Osteoblast (primary cell): ENCODE results near the gene RGS14. TPM values are rescaled to one million over a fixed set of nuclear protein-coding genes. Genes with fewer than 3 reads are reported as not detected.

ENCODE experiments used
- DNase-seq: peaks from one replicate; pipeline ENCODE4 v3.0.0; 2011; ENCODE audit warnings: low spot score, mixed read lengths; ENCODE audit not compliant: insufficient read length; ENCODE audit errors: missing footprints
- H2AFZ ChIP-seq: 2 replicates; pipeline ENCODE4 v1.6.0; 2011; ENCODE audit warnings: mild to moderate bottlenecking, low read length
- H3K27ac ChIP-seq: 2 replicates; pipeline ENCODE4 v1.5.1; 2011; ENCODE audit warnings: mild to moderate bottlenecking, low read depth, low read length, moderate library complexity
- H3K27me3 ChIP-seq: 2 replicates; pipeline ENCODE4 v1.6.0; 2012; ENCODE audit warnings: mild to moderate bottlenecking, control low read depth, inconsistent platforms, low read length, moderate library complexity; ENCODE audit not compliant: insufficient read depth
- H3K36me3 ChIP-seq: 2 replicates; pipeline ENCODE4 v1.5.1; 2011; ENCODE audit warnings: mild to moderate bottlenecking, low read length, control low read depth, moderate library complexity; ENCODE audit not compliant: insufficient read depth
- H3K4me1 ChIP-seq: 2 replicates; pipeline ENCODE4 v1.5.1; 2011; ENCODE audit warnings: mild to moderate bottlenecking, low read length, control low read depth, moderate library complexity; ENCODE audit not compliant: insufficient read depth
- H3K4me2 ChIP-seq: 2 replicates; pipeline ENCODE4 v1.6.0; 2011; ENCODE audit warnings: mild to moderate bottlenecking, low read length; ENCODE audit not compliant: insufficient read depth
- H3K4me3 ChIP-seq: fragments of 200-600 bp; sonication (generic); 3 replicates; pipeline ENCODE4 v1.5.1; 2012; ENCODE audit warnings: mild to moderate bottlenecking, low read length, inconsistent platforms; ENCODE audit not compliant: insufficient read depth
- H3K79me2 ChIP-seq: 2 replicates; pipeline ENCODE4 v1.6.0; 2012; ENCODE audit warnings: mild to moderate bottlenecking, low read length, control low read depth, inconsistent platforms; ENCODE audit not compliant: insufficient read depth
- H3K9me3 ChIP-seq: 2 replicates; pipeline ENCODE4 v1.5.1; 2011; ENCODE audit warnings: low read depth, low read length, control low read depth
- H4K20me1 ChIP-seq: 2 replicates; pipeline ENCODE4 v1.6.0; 2012; ENCODE audit warnings: mild to moderate bottlenecking, low read length, control low read depth; ENCODE audit not compliant: insufficient read depth
- total RNA-seq: library from RNA; depleted of rRNA; stranded (reverse); fragments of >200 nt; gene quantifications from 2 replicates; pipeline ENCODE4 v1.2.3, GENCODE V29; 2012
- TF ChIP-seq, protein P1 (sequence below): IDR thresholded peaks from 2 replicates; pipeline ENCODE4 v1.5.1; 2011; ENCODE audit warnings: mild to moderate bottlenecking, low read depth, low read length, moderate library complexity; ENCODE audit errors: extremely low read depth

RGS14 gene
- total RNA-seq, 1 donor, result 9.4 TPM

DNA sequence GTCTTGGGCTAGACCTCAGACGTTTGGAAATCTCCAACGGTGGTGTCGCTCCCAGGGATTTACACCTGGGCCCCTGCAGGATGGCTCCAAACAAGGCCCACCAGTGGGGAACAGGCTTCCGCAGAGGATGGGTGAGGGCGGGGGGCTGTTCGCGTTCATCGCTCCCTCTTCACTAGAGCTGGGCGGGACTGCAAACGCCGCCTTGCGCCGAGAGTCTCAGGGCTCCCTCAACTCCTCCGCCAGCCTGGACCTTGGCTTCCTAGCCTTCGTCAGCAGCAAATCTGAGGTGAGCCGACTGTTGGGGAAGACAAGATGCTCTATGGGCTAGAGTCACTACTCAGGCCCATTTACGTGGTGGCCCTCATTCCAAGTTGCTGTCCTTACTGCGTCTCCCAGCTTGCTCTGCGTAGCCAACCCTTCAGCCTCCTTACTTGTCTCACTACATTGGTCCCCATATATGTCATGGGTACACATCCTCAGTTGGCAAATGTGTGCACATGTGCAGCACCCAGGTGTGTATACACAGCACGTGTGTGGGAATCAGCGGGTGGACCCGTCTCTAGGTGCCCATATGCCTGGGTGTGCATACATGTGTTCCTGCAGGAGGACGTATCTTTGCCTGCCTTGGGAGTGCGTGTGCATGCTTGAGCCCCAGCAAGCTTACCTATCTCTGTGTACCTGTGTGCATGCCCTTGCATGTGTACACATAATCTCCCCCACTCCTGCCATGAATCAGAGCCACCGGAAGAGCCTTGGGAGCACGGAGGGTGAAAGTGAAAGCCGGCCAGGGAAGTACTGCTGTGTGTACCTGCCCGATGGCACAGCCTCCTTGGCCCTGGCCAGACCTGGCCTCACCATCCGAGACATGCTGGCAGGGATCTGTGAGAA is 10.5 kb downstream of the RGS14 start:
- Histone ChIP-seq H3K9me3 (no peaks in the 10 kb centered on the region), H3K4me3 (no peak overlapping the region), H3K27ac (no peak overlapping the region), H3K27me3 (no peaks in the 10 kb centered on the region), H3K4me2 (no peak overlapping the region), H3K79me2 (no peaks in the 10 kb centered on the region), H3K4me1 (peaks cover 13% of the 10 kb centered on the region), H2AFZ (no peak overlapping the region), H3K36me3 (no peaks in the 10 kb centered on the region), H4K20me1 (no peaks in the 10 kb centered on the region)
- DNase-seq, result peak; percentile 76
- TF ChIP-seq, protein P1, sequence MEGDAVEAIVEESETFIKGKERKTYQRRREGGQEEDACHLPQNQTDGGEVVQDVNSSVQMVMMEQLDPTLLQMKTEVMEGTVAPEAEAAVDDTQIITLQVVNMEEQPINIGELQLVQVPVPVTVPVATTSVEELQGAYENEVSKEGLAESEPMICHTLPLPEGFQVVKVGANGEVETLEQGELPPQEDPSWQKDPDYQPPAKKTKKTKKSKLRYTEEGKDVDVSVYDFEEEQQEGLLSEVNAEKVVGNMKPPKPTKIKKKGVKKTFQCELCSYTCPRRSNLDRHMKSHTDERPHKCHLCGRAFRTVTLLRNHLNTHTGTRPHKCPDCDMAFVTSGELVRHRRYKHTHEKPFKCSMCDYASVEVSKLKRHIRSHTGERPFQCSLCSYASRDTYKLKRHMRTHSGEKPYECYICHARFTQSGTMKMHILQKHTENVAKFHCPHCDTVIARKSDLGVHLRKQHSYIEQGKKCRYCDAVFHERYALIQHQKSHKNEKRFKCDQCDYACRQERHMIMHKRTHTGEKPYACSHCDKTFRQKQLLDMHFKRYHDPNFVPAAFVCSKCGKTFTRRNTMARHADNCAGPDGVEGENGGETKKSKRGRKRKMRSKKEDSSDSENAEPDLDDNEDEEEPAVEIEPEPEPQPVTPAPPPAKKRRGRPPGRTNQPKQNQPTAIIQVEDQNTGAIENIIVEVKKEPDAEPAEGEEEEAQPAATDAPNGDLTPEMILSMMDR, result no peak

DNA sequence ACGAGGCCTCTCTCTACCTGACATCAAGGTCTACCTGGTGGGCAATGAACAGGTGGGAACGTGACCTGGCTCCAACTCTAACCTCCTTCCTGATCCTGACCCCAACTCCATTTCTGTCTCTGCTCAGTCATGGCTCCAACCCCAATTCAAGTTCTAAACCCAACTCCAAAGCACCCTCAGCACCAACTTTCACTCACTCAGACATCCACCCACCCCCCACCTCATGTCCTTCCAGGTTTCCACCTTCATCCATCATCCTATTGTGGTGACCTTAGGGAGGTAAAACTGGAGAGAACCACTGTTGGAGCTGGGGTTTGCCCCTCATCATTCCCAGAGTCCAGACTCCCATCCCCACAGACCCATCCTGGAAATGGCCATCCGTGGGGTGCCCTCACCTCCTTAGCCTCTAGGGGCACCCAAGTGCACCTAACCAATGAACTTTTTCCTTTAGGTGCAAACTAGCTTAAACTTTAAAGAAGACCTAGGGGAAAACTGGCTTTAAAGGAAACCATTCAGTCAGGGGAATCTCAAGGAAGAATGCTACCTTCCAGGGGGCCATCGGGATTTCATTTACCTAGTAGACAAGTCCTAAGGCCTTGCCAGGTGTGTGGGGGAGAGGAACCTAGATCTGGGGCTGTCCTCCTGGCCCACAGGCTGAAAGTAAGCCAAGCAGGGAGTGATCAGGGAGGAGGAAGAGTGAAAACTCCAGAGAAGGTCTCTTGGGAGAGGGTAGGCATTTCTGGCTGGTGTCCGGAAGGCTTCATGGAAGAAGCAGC is 11.3 kb downstream of the RGS14 start:
- Histone ChIP-seq H4K20me1 (no peaks in the 10 kb centered on the region), H3K4me1 (peaks cover 7% of the 10 kb centered on the region), H3K36me3 (no peaks in the 10 kb centered on the region), H2AFZ (no peak overlapping the region), H3K27ac (no peak overlapping the region), H3K4me3 (no peak overlapping the region), H3K27me3 (no peaks in the 10 kb centered on the region), H3K9me3 (no peaks in the 10 kb centered on the region), H3K4me2 (no peak overlapping the region), H3K79me2 (no peaks in the 10 kb centered on the region)
- TF ChIP-seq, protein P1, result peak; percentile 78
- peak; percentile 99 for DNase-seq

DNA sequence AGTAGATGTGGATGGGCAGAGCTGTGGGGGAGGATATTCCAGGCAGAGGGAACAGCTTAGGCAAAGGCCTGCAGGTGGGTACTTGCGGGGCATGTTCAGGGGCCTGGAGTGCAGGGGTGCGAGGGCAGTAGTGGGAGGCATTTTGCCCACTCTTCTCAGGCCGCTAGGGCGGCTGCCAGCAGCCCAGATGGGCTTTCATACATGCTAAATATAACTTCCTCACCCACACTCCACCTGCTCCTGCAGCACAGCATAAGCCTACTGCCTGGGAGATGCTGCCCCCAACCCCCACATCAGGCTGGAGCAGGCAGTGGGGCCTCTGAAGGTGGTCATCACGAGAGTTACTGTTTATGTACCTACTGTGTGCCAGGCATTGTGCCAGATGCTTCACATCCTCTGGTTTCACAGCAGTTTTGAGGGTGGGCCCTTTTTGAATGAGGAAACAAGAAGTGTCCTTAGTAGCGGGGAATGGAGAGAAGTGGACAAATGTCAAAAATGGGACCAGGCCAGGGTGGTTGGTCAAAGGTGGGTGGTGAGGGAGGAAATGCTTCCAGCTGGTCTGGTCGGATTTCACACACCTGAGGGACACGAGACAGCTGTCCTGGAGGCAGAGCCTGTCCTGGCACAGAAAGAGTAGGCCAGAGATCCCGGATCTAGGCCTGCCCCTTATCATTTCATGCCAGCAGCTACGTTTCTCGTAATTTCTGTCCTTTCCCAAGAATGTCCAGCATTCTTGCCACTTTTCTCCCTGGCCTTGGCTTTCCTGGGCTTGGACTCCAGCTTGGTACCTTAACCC is 12.1 kb downstream of the RGS14 start:
- H3K4me2 ChIP-seq, result no peak overlapping the region
- no peaks in the 10 kb centered on the region for H3K36me3 ChIP-seq
- H3K4me1 ChIP-seq, result peaks cover 7% of the 10 kb centered on the region
- no peak overlapping the region for H2AFZ ChIP-seq
- DNase-seq, result peak; percentile 74
- TF ChIP-seq, protein P1, result no peak
- H4K20me1 ChIP-seq, result no peaks in the 10 kb centered on the region
- H3K27me3 ChIP-seq, result peaks cover 1% of the 10 kb centered on the region
- no peaks in the 10 kb centered on the region for H3K79me2 ChIP-seq
- H3K4me3 ChIP-seq, result no peak overlapping the region
- no peak overlapping the region for H3K27ac ChIP-seq
- H3K9me3 ChIP-seq, result no peaks in the 10 kb centered on the region
